Epithelial cell of esophagus (primary cell): ENCODE results near the gene UBR1.

Experiments
- DNase-seq: peaks from one replicate; pipeline ENCODE4 v3.0.0; 2010; ENCODE audit warnings: low read depth
- H3K4me3 ChIP-seq: 2 replicates; pipeline ENCODE4 v1.5.1; 2011; ENCODE audit warnings: mild to moderate bottlenecking, low read length, control low read depth
- CTCF ChIP-seq: IDR thresholded peaks from 2 replicates; pipeline ENCODE4 v1.5.1; 2011; ENCODE audit warnings: low read depth, mild to moderate bottlenecking, low read length, control low read depth, inconsistent platforms; ENCODE audit not compliant: insufficient read depth; ENCODE audit errors: missing control alignments

The UBR1 gene

GRCh38 chr15:42939841-42940240, 166.0 kb downstream of the UBR1 start:
- H3K4me3 ChIP-seq, result no peak overlapping the region
- no peak for TF ChIP-seq CTCF
- DNase-seq, result no peak

DNA sequence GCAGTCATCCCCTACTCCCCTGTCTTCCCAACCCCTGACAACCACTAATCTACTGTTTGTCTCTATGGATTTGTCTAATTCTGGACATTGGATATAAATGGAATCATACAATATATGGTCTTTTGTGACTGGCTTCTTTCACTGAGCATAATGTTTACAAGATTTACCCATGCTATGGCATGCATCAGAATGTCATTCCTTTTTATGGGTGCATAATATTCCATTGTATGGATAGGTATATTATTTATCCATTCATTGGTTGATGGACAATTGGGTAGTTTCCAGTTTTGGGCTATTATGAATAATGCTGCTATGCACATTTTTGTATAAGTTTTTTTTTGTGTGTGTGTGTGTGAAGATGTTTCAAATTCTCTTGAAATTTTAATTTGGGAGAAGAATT, 168.7 kb downstream of the UBR1 start:
- H3K4me3 ChIP-seq, result no peak overlapping the region
- TF ChIP-seq CTCF, result no peak
- DNase-seq, result no peak

DNA sequence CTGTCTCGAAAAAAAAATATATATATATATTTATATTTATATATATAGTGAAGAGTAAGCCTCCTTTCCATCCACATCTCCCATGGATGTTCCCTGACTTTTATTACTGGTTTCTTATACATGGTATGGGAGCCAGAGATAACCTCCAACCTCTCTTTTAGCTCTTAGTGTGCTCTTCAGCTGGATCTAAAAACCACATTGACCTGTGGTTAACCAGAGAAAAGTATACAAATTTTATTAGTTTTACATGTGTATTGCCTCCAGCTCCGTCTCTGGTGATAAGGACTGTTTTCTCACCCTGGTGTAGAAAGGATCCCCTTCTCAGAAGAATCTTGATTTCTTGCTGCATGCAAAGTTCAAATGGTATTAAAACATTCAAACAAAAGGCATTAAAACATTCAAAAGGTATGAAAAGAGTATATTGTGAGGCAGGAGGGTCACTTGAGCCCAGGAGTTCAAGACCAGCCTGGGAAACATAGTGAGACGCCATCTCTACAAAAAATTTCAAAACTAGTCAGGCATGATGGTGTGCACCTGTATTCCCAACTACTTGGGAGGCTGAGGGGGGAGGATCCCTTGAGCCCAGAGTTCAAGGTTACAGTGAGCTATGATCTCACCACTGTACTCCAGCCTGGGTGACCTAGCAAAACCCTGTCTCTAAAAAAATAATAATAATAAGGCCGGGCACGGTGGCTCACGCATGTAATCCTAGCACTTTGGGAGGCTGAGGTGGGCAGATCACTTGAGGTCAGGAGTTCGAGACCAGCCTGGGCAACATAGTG, 171.8 kb downstream of the UBR1 start:
- no peak overlapping the region for H3K4me3 ChIP-seq
- TF ChIP-seq CTCF, result no peak
- DNase-seq, result no peak

DNA sequence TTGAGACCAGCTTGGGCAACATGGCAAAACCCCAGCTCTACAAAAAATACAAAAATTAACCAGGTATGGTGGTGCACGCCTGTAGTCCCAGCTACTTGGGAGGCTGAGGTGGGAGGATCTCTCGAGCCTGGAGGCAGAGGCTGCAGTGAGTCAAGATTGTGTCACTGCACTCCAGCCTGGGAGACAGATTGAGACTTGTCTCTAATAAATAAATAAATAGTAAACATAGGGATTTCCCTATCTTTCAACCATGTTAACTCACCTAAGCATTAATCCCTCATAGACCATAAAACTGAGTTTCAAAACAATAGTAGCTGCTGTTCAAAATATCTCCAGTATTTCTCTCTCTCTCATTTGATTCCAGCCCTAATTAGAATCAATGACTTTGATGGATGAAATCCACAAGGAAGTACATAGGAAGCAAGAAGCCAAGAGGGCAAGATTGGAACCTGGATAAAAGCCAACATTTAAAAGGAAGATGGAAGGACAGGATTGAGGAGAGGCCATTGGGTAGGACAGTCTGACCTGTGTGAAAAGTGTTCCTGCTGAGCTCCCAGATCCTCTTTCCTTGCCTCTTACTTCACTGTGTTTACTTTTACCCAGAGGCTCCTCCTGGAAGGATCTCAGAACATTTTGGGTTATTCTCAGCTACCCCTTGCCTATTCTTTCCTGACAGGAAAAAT, 172.9 kb downstream of the UBR1 start:
- no peak for TF ChIP-seq CTCF
- H3K4me3 ChIP-seq, result no peak overlapping the region
- DNase-seq, result peak; percentile 84

GRCh38 chr15:42931702-42932486, 173.9 kb downstream of the UBR1 start:
- DNase-seq, result no peak
- H3K4me3 ChIP-seq, result no peak overlapping the region
- no peak for TF ChIP-seq CTCF

GRCh38 chr15:42929306-42929848, 176.5 kb downstream of the UBR1 start:
- H3K4me3 ChIP-seq, result no peak overlapping the region
- DNase-seq, result no peak
- TF ChIP-seq CTCF, result no peak
